ENCODE measurements around the gene NMNAT2. TPM values are rescaled to one million over a fixed set of nuclear protein-coding genes. Genes with fewer than 3 reads are reported as not detected.

NMNAT2 gene
- total and polyA plus RNA-seq, 2 donors (not counting 3 experiments of a cell fraction or from before 2014, with no cell fraction given) = 0.28 to 0.38 TPM

- dilution Hi-C loops (cut with MboI; ENCODE audit: extremely low pct_ligation_motif_present, low sequenced_read_pairs) (no loop called here), intact Hi-C loops (cut with micrococcal nuclease) (loop anchor here (1.0 to 5.0 kb wide), 9 partner anchors 37 to 770 kb away; partner anchors contain the start of gene TSEN15)
- H3K4me3 ChIP-seq (replicated peaks in 1 of 3; ENCODE audit: insufficient read depth in 1 of 3, low read depth in 1 of 3, low read length in 3 of 3) = no peak overlapping the region
- H3K36me3 ChIP-seq (ENCODE audit: control insufficient read depth in 2 of 2, extremely low read depth in 1 of 2, insufficient read depth in 2 of 2, low read length in 2 of 2) = no peaks in the 10 kb centered on the region
- no peaks in the 10 kb centered on the region for H3K9me3 ChIP-seq (replicated peaks; ENCODE audit: control insufficient read depth, insufficient read depth, low read length)
- no peak overlapping the region for H2AFZ ChIP-seq (ENCODE audit: low read depth, low read length)
- no peaks in the 10 kb centered on the region for H3K79me2 ChIP-seq (ENCODE audit: control insufficient read depth, insufficient read depth, low read length)
- BruUV-seq (replicated peaks) = no TSS peak
- no peaks in the 10 kb centered on the region for H3K9me1 ChIP-seq (replicated peaks; ENCODE audit: control insufficient read depth, extremely low read depth, insufficient read depth, low read length)
- H4K20me1 ChIP-seq (replicated peaks; ENCODE audit: control insufficient read depth, extremely low read depth, insufficient read depth, low read length) = no peaks in the 10 kb centered on the region
- DNase-seq (ENCODE audit: low read depth, low spot score) = no peak
- no peak for FAIRE-seq
- no peak overlapping the region for H3K27ac ChIP-seq (ENCODE audit: insufficient read depth, low read depth, low read length)
- no peak overlapping the region for H3K4me2 ChIP-seq (ENCODE audit: insufficient read depth, low read length)
- TF ChIP-seq GATA2 (IDR thresholded peaks at IDR 0.05; ENCODE audit: insufficient read depth, insufficient read length, low read depth, low read length) (no peak), MYC (IDR thresholded peaks at IDR 0.05; ENCODE audit: low read depth, low read length) (no peak), EZH2 (IDR thresholded peaks at IDR 0.05; ENCODE audit: borderline replicate concordance, low read depth, low read length, severe bottlenecking) (no peak), JUN (IDR thresholded peaks at IDR 0.05; ENCODE audit: borderline replicate concordance, insufficient read depth, insufficient read length, low read depth) (no peak), POLR2A (IDR thresholded peaks at IDR 0.05; ENCODE audit: low read depth, low read length) (no peak), POLR2AphosphoS5 (IDR thresholded peaks at IDR 0.05; ENCODE audit: insufficient read depth, low read depth, low read length) (no peak), MAX (IDR thresholded peaks at IDR 0.05; ENCODE audit: insufficient read depth, insufficient read length) (no peak), FOS (IDR thresholded peaks at IDR 0.05; ENCODE audit: borderline replicate concordance, insufficient read depth, low read length) (no peak), CTCF (IDR thresholded peaks at IDR 0.05; ENCODE audit: extremely low read depth in 1 of 2, insufficient read depth in 1 of 2, low read depth in 1 of 2, low read length in 2 of 2) (no peak)
- peaks cover 12% of the 10 kb centered on the region for H3K4me1 ChIP-seq (ENCODE audit: control insufficient read depth, extremely low read depth, insufficient read depth, low read length)
- no peaks in the 10 kb centered on the region for H3K27me3 ChIP-seq (ENCODE audit: control insufficient read depth in 2 of 2, insufficient read depth in 2 of 2, low read length in 2 of 2)
- ChIA-PET CTCF (interaction anchor here (0.7 to 4.2 kb wide), 23 partner anchors 9 to 635 kb away, joined by 3 to 32 read pairs (median 6); no protein-coding TSS in a partner anchor), POLR2A (no interaction called here)
- H3K9ac ChIP-seq (replicated peaks; ENCODE audit: extremely low read depth, insufficient read depth, low read length) = no peak overlapping the region
Observed at GRCh38 chr1:183281039-183281438, 137.1 kb downstream of the NMNAT2 start.
